HUES64 (cell line): Measurements from ENCODE around the gene FGF8.

Experiments used
- H3K27ac ChIP-seq: 2 replicates; pipeline ENCODE4 v1.7.0; 2013; ENCODE audit warnings: low read depth, low read length, inconsistent platforms
- H3K27me3 ChIP-seq: 2 replicates; pipeline ENCODE4 v1.6.1; 2013; ENCODE audit warnings: mild to moderate bottlenecking, low read length; ENCODE audit not compliant: insufficient read depth
- H3K36me3 ChIP-seq: 2 replicates; pipeline ENCODE4 v1.6.1; 2013; ENCODE audit warnings: mild to moderate bottlenecking, low read length; ENCODE audit not compliant: insufficient read depth
- H3K4me1 ChIP-seq: 2 replicates; pipeline ENCODE4 v1.6.1; 2013; ENCODE audit warnings: mild to moderate bottlenecking, low read length, moderate library complexity; ENCODE audit not compliant: insufficient read depth
- H3K4me3 ChIP-seq: 2 replicates; pipeline ENCODE4 v1.5.1; 2013; ENCODE audit warnings: mild to moderate bottlenecking, low read length, moderate library complexity
- H3K9ac ChIP-seq: 2 replicates; pipeline ENCODE4 v1.6.1; 2013; ENCODE audit warnings: mild to moderate bottlenecking, low read depth, low read length
- H3K9me3 ChIP-seq: 2 replicates; pipeline ENCODE4 v1.6.1; 2013; ENCODE audit warnings: low read depth, low read length; ENCODE audit not compliant: insufficient read depth
- WGBS: fragments of 150-250, 120-280 bp; methylation state at CpG from one replicate; pipeline ENCODE4 v1.1.7; 2013; ENCODE audit warnings: missing lambda C conversion rate; 5-methylcytosine and 5-hydroxymethylcytosine counted together

FGF8 gene

DNA sequence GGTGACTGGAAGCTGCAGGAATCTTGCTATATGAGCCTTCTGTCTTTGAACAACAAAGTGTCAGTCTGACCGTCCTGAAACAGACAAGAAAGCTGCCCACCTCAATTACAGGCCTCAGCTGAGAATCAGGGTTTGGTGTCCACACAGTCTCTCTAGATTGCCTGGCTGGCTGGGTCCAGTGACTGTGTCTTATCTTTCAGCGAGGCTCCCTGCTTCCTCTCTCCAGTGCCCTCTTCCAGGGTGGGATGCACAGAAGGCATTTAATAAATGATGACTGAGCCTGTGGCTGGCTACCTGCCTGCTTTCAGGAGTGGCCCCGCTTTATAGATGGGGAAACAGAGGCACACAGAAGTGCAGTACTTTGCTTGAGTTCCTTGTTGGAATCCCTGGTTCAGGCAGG, 27.4 kb downstream of the FGF8 start:
- H3K36me3 ChIP-seq = no peaks in the 10 kb centered on the region
- WGBS = 84% methylated on average over 3 of the region's 3 CpGs
- no peak overlapping the region for H3K4me3 ChIP-seq
- H3K9me3 ChIP-seq = no peaks in the 10 kb centered on the region
- H3K27me3 ChIP-seq = no peaks in the 10 kb centered on the region
- H3K4me1 ChIP-seq = peaks cover 5% of the 10 kb centered on the region
- H3K27ac ChIP-seq = no peak overlapping the region
- no peak overlapping the region for H3K9ac ChIP-seq

DNA sequence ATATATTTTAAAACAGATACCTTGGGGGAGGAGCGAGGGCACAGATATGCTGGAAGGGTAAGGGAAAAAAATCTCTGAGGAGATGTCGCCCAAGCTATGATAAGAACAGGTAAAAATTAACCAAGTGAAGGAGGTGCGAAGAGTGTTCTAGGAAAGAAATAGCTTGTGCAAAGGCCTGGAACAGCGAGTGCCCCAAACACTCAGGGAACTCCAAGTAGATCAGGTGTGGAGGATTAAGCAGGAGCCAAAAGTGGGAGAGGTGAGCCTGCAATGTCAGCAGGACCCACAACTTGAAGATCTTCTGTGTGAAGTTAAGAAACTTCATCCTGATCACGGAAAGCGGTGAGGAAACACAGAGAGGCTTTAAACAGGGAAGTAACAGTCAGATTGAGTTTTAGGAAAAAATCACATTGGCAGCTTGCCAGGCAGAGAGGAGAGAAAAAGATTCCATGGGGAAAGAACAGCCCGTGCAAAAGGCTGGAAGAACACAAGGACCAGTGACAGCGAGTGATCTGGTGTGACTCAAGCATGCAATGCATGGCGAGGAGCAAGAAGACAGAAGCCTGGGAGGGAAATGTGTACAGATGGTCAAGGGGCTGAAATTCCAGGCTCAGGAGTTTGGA, 30.7 kb downstream of the FGF8 start:
- Histone ChIP-seq H3K27ac (no peak overlapping the region), H3K27me3 (no peaks in the 10 kb centered on the region; the same call in 1 of the 2 replicates), H3K9ac (no peak overlapping the region), H3K4me1 (peaks cover 5% of the 10 kb centered on the region), H3K36me3 (no peaks in the 10 kb centered on the region), H3K9me3 (no peaks in the 10 kb centered on the region), H3K4me3 (no peak overlapping the region)
- WGBS = 89% methylated on average over 9 of the region's 9 CpGs

DNA sequence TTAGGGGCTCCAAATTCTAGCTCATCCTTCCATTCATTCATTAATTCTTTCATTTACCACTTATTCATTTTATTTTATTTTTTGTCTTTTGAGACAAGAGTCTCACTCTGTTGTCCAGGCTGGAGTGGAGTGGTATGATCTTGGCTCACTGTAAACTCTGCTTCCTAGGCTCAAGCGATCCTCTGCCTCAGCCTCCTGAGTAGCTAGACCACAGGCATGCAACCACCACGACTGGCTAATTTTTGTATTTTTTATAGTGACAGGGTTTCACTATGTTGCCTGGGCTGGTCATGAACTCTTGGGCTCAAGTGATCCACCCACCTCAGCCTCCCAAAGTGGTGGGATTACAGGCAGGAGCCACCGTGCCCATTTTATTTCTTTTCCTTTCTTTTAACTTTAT, 31.6 kb downstream of the FGF8 start:
- 87% methylated on average over 3 of the region's 3 CpGs for WGBS
- H3K4me1 ChIP-seq = peaks cover 1% of the 10 kb centered on the region
- H3K27ac ChIP-seq = no peak overlapping the region
- H3K36me3 ChIP-seq = no peaks in the 10 kb centered on the region
- no peaks in the 10 kb centered on the region; the same call in 1 of the 2 replicates for H3K27me3 ChIP-seq
- no peak overlapping the region for H3K4me3 ChIP-seq
- no peak overlapping the region for H3K9ac ChIP-seq
- no peaks in the 10 kb centered on the region for H3K9me3 ChIP-seq

DNA sequence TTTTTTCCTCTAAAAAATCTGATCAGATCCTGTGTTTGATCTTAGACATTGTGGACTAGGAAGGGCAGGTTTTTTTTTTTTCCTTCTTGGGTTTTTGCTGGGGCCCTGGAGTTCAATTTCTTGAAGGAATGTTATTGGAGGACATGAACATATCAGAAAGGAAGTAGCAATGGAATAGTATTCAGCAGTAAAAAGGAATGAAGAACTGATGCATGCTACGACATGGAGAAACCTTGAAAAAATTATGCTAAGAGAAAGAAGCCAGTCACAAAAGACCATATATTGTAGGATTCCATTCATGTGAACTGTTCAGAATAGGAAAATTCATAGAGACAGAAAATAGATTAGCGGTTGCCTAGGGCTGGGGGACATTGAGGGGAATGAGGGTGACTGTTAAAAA, 34.0 kb downstream of the FGF8 start:
- 47% methylated on average over 2 of the region's 2 CpGs for WGBS
- H3K9ac ChIP-seq = no peak overlapping the region
- H3K36me3 ChIP-seq = no peaks in the 10 kb centered on the region
- H3K4me3 ChIP-seq = no peak overlapping the region
- H3K4me1 ChIP-seq = no peaks in the 10 kb centered on the region
- H3K27me3 ChIP-seq = no peaks in the 10 kb centered on the region; the same call in 1 of the 2 replicates
- H3K9me3 ChIP-seq = no peaks in the 10 kb centered on the region
- H3K27ac ChIP-seq = no peak overlapping the region

- Histone ChIP-seq H3K4me1 (no peaks in the 10 kb centered on the region), H3K27me3 (no peaks in the 10 kb centered on the region; the same call in 1 of the 2 replicates), H3K4me3 (no peak overlapping the region), H3K9me3 (no peaks in the 10 kb centered on the region), H3K9ac (no peak overlapping the region), H3K36me3 (no peaks in the 10 kb centered on the region), H3K27ac (no peak overlapping the region)
- 71% methylated on average over 2 of the region's 3 CpGs for WGBS
Observed at GRCh38 chr10:101736666-101737065, 39.2 kb downstream of the FGF8 start.

DNA sequence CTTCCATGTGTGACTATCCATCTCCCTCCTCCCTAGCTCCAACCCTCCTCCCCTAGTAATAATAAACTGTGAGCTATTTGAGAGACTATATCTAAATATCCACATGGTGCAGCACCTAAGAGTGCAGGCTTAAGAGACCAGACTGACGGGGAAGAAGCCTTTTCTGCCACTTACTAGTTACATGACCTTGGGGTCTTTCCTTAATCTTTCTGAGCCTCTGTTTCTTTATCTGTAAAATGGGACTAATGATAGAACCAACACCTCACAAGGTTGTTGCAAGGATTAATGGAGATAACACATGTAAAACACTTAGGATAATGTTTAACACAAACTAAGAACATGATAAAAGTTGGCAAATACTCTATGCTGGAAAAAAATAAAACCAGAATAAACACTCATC, 43.8 kb downstream of the FGF8 start:
- Histone ChIP-seq H3K27ac (no peak overlapping the region), H3K4me1 (no peaks in the 10 kb centered on the region), H3K27me3 (no peaks in the 10 kb centered on the region), H3K9ac (no peak overlapping the region), H3K9me3 (no peaks in the 10 kb centered on the region), H3K36me3 (no peaks in the 10 kb centered on the region), H3K4me3 (no peak overlapping the region)
- WGBS = 90% methylated on average over 1 of the region's 1 CpG

DNA sequence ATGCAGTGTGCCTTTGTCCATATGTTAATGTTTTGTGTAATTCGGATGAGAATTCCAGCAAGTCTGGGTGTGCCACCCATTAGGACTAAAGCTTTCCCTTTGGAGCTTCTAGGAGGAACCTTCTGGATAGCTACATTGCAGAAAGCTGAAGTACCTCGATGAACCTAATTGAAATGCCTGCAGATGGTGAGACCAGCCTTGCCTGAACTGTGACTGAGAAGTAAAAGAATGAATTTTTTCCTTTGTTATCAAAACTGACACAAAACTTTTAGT, 49.9 kb downstream of the FGF8 start:
- 89% methylated on average over 2 of the region's 2 CpGs for WGBS
- Histone ChIP-seq H3K4me1 (peaks cover 12% of the 10 kb centered on the region), H3K36me3 (no peaks in the 10 kb centered on the region), H3K9ac (no peak overlapping the region), H3K4me3 (no peak overlapping the region), H3K9me3 (no peaks in the 10 kb centered on the region), H3K27ac (no peak overlapping the region), H3K27me3 (no peaks in the 10 kb centered on the region)

- Histone ChIP-seq H3K4me3 (no peak overlapping the region), H3K27ac (no peak overlapping the region), H3K9ac (no peak overlapping the region), H3K27me3 (no peaks in the 10 kb centered on the region), H3K36me3 (no peaks in the 10 kb centered on the region), H3K4me1 (peaks cover 12% of the 10 kb centered on the region), H3K9me3 (no peaks in the 10 kb centered on the region)
- WGBS = 84% methylated on average over 8 of the region's 8 CpGs
Observed at GRCh38 chr10:101725296-101726114, 50.4 kb downstream of the FGF8 start.

DNA sequence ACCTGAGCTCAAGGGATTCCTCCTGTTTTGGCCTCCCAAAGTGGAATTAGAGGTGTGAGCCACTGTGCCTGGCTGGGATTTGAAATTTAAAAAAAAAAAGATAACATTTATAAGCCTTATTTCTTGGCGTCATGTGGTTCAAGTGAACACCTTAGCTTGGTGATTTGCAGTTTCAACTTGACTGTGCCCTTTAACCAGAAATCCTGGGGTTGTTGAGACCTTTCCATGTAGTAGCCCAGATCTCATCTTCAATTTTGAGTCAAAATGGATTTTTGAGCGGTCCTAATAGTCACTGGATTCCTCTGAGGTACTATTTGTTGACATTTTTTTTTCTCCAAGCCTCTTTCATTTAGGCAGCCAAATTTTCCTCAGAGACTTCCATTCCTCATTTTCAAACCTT, 51.5 kb downstream of the FGF8 start:
- H3K9ac ChIP-seq = no peak overlapping the region
- H3K27ac ChIP-seq = no peak overlapping the region
- H3K27me3 ChIP-seq = no peaks in the 10 kb centered on the region
- H3K9me3 ChIP-seq = no peaks in the 10 kb centered on the region
- H3K4me1 ChIP-seq = peaks cover 12% of the 10 kb centered on the region
- no peaks in the 10 kb centered on the region for H3K36me3 ChIP-seq
- H3K4me3 ChIP-seq = no peak overlapping the region
- WGBS = 93% methylated on average over 2 of the region's 2 CpGs

DNA sequence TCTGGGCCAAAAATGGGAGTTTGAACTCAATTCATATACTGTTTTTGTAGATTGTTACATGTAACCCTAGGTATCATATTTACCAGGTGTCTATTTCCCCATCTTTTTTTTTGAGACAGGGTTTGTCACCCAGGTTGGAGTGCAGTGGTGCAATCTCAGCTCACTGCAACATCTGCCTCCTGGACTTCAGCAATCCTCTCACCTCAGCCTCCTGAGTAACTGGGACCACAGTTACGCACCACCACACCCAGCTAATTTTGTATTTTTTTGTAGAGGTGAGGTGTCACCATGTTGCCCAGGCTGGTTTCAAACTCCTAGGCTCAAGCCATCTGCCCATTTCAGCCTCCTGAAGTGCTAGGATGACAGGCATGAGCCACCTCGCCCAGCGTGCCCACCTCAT, 52.7 kb downstream of the FGF8 start:
- 91% methylated on average over 2 of the region's 3 CpGs for WGBS
- H3K27ac ChIP-seq = no peak overlapping the region
- no peak overlapping the region for H3K9ac ChIP-seq
- H3K9me3 ChIP-seq = no peaks in the 10 kb centered on the region
- H3K4me3 ChIP-seq = no peak overlapping the region
- no peaks in the 10 kb centered on the region for H3K36me3 ChIP-seq
- H3K4me1 ChIP-seq = peaks cover 12% of the 10 kb centered on the region
- no peaks in the 10 kb centered on the region for H3K27me3 ChIP-seq

- H3K9me3 ChIP-seq = no peaks in the 10 kb centered on the region
- no peak overlapping the region for H3K9ac ChIP-seq
- H3K36me3 ChIP-seq = no peaks in the 10 kb centered on the region
- H3K4me3 ChIP-seq = no peak overlapping the region
- WGBS = 92% methylated on average over 2 of the region's 2 CpGs
- H3K27ac ChIP-seq = no peak overlapping the region
- no peaks in the 10 kb centered on the region for H3K27me3 ChIP-seq
- H3K4me1 ChIP-seq = peaks cover 12% of the 10 kb centered on the region
Observed at GRCh38 chr10:101721806-101722205, 54.1 kb downstream of the FGF8 start.
